ENCODE results near the gene E4F1. TPM values are rescaled to one million over a fixed set of nuclear protein-coding genes. Genes with fewer than 3 reads are reported as not detected.

E4F1 gene
- total and polyA plus RNA-seq, 2 of the 13 experiments (the other 11 are each of a cell fraction or from before 2014, with no cell fraction given) = 13.8 to 19.5 TPM

DNA sequence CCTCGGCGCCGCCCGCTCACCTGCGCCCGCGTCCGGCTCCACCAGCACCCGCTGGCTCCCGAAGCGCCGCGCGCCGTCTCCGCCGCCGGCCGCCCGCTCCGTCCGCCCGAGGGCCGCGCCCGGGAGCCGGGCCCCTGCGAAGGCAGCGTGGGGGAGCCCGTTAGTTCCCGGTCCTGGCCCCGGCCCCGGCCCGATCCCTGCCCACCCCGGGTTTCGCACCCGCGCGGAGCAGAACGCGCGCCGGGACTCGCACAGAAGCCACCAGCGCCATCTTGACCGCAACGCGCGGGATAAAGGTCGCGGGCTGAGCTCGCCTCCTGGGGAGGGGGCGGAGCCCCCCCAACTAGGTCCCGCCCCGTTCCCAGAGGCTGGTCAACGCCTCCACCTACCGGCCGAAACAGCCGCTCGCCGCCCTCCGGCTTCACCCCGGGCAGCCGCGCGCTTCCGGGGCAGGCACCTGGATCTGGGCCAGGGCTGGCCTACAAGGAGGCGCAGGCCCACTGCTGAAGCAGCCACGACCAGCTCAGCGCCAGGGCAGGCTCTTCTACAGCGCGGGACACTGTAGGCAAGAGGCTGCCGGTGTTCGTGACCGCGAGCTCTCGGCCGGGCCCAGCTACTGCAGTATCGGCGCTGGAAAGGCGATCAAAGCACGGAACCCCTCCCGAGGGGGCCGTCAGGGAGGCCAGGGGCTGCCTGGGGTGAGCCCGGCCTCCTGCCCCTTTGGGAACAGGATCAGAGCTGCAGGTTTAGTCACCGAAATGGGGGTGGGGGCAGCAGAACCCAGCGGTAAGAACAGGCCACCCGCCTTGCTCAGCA, 28.1 kb downstream of the E4F1 start, which contains the start of gene ECI1 (continued):
- TF ChIP-seq TBX2 (CRISPR knock-in tag; IDR thresholded peaks at IDR 0.05; ENCODE audit: borderline replicate concordance) = peak; percentile 92
- TF ChIP-seq ZNF562 (CRISPR knock-in tag; IDR thresholded peaks at IDR 0.05; ENCODE audit: borderline replicate concordance) = no peak; the same call in 1 of the 2 replicates
- TF ChIP-seq ZNF251 (CRISPR knock-in tag; IDR thresholded peaks at IDR 0.05) = no peak
- peak; percentile 89; the same call in 1 of the 2 replicates for TF ChIP-seq ZNF556 (CRISPR knock-in tag; IDR thresholded peaks at IDR 0.05; ENCODE audit: borderline replicate concordance)
- no peak for TF ChIP-seq SIN3B (IDR thresholded peaks at IDR 0.05; ENCODE audit: low read length)
- TF ChIP-seq, protein P1, sequence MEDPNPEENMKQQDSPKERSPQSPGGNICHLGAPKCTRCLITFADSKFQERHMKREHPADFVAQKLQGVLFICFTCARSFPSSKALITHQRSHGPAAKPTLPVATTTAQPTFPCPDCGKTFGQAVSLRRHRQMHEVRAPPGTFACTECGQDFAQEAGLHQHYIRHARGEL (CRISPR knock-in tag; IDR thresholded peaks at IDR 0.05) = 0 out of 2 replicates have a peak, but pooled peaks have one; percentile 33
- TF ChIP-seq, protein P2, sequence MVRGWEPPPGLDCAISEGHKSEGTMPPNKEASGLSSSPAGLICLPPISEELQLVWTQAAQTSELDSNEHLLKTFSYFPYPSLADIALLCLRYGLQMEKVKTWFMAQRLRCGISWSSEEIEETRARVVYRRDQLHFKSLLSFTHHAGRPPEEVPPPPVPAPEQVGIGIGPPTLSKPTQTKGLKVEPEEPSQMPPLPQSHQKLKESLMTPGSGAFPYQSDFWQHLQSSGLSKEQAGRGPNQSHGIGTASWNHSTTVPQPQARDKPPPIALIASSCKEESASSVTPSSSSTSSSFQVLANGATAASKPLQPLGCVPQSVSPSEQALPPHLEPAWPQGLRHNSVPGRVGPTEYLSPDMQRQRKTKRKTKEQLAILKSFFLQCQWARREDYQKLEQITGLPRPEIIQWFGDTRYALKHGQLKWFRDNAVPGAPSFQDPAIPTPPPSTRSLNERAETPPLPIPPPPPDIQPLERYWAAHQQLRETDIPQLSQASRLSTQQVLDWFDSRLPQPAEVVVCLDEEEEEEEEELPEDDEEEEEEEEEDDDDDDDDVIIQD (CRISPR knock-in tag; IDR thresholded peaks at IDR 0.05; ENCODE audit: low read depth) = peak; percentile 63
- peak; percentile 90 for TF ChIP-seq SPEN (CRISPR knock-in tag; IDR thresholded peaks at IDR 0.05; ENCODE audit: low read depth)
- TF ChIP-seq ZNF782 (CRISPR knock-in tag; IDR thresholded peaks at IDR 0.05; ENCODE audit: borderline replicate concordance) = no peak; the same call in 1 of the 2 replicates
- no peak for TF ChIP-seq ATF1 (CRISPR knock-in tag; IDR thresholded peaks at IDR 0.05)
- TF ChIP-seq, protein P3, sequence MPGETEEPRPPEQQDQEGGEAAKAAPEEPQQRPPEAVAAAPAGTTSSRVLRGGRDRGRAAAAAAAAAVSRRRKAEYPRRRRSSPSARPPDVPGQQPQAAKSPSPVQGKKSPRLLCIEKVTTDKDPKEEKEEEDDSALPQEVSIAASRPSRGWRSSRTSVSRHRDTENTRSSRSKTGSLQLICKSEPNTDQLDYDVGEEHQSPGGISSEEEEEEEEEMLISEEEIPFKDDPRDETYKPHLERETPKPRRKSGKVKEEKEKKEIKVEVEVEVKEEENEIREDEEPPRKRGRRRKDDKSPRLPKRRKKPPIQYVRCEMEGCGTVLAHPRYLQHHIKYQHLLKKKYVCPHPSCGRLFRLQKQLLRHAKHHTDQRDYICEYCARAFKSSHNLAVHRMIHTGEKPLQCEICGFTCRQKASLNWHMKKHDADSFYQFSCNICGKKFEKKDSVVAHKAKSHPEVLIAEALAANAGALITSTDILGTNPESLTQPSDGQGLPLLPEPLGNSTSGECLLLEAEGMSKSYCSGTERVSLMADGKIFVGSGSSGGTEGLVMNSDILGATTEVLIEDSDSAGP (CRISPR knock-in tag; IDR thresholded peaks at IDR 0.05; ENCODE audit: borderline replicate concordance) = peak; percentile 93; the same call in 1 of the 2 replicates
- peak; percentile 72 for TF ChIP-seq ZMAT3 (CRISPR knock-in tag; conservative IDR thresholded peaks at IDR 0.05)
- TF ChIP-seq ZNF883 (CRISPR knock-in tag; IDR thresholded peaks at IDR 0.05; ENCODE audit: not compliant biosample characterization) = peak; percentile 83
- TF ChIP-seq ZNF790 (CRISPR knock-in tag; IDR thresholded peaks at IDR 0.05; ENCODE audit: borderline replicate concordance) = 0 out of 2 replicates have a peak, but pooled peaks have one; percentile 6
- 0 out of 2 replicates have a peak, but pooled peaks have one; percentile 29 for TF ChIP-seq HCFC1 (IDR thresholded peaks at IDR 0.05; ENCODE audit: low read depth, low read length)
- no peak for TF ChIP-seq MBNL3 (CRISPR knock-in tag; conservative IDR thresholded peaks at IDR 0.05)
- peak; percentile 62 for TF ChIP-seq ZNF160 (CRISPR knock-in tag; IDR thresholded peaks at IDR 0.05)
- TF ChIP-seq, protein P4, sequence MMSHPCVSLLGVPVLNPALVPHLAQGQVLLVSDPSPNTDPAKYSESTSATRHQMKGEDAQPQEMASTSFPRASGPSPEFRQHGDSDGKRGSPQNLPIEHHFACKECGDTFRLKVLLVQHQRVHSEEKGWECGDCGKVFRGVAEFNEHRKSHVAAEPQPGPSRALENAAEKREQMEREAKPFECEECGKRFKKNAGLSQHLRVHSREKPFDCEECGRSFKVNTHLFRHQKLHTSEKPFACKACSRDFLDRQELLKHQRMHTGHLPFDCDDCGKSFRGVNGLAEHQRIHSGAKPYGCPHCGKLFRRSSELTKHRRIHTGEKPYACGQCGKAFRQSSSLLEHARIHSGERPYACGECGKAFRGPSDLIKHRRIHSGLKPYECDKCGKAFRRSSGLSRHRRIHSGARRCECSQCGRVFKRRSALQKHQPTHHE (CRISPR knock-in tag; IDR thresholded peaks at IDR 0.05; ENCODE audit: borderline replicate concordance) = peak; percentile 69; the same call in 1 of the 2 replicates
- TF ChIP-seq ZSCAN31 (CRISPR knock-in tag; IDR thresholded peaks at IDR 0.05; ENCODE audit: low read depth) = peak; percentile 81
- peak; percentile 45; the same call in 1 of the 2 replicates for TF ChIP-seq KMT2B (CRISPR knock-in tag; IDR thresholded peaks at IDR 0.05)
